SH-SY5Y (cell line): ENCODE data around the gene EXOSC7.

Experiments used
- GATA2 ChIP-seq: IDR thresholded peaks from 2 replicates; pipeline ENCODE4 v1.6.1; 2011; ENCODE audit warnings: mild to moderate bottlenecking, low read depth, low read length
- GATA3 ChIP-seq: IDR thresholded peaks from 2 replicates; pipeline ENCODE4 v1.6.1; 2011; ENCODE audit warnings: low read depth, mild to moderate bottlenecking, low read length, moderate library complexity

- TF ChIP-seq GATA2: no peak
- TF ChIP-seq GATA3: no peak
Measured at GRCh38 chr3:44955917-44956316, 20.1 kb upstream of the EXOSC7 start.
